Panc1 (cell line): Measurements from ENCODE around the gene TBC1D22A. TPM values are rescaled to one million over a fixed set of nuclear protein-coding genes. Genes with fewer than 3 reads are reported as not detected.
"Not testable (repeated sequence)": the region's sequence is repeated elsewhere in the genome, so short reads cannot be mapped to it uniquely, and the experiment has no call there.

Source experiments
- ATAC-seq: fragments of 200-7000 bp; cut with Tn5 transposase; 2 replicates; pipeline ENCODE4 v1.9.1; 2020; ENCODE audit warnings: mild to moderate bottlenecking, moderate library complexity
- BruUV-seq: library from RNA; stranded (reverse); fragments of 400-500 nt; replicated peaks from 2 replicates; lab custom pipeline; 2021; lab: Mats Ljungman, UMichigan
- CTCF ChIA-PET: fragments of 300-600 bp; sonication (Branson Sonifier 250); formaldehyde crosslinking; loops from one replicate; lab custom pipeline; 2022; ENCODE audit warnings: antibody characterized with exemption; lab: Charles Lee
- POLR2A ChIA-PET: fragments of 300-600 bp; sonication (Branson Sonifier 250); formaldehyde crosslinking; loops from one replicate; lab custom pipeline; 2022; ENCODE audit warnings: antibody characterized with exemption; lab: Charles Lee
- DNase-seq: peaks from one replicate; pipeline ENCODE4 v3.0.0-alpha.2; 2010; ENCODE audit warnings: low read depth, low spot score
- H3K27ac ChIP-seq: 2 replicates; pipeline ENCODE4 v1.5.1; 2011; ENCODE audit warnings: mild to moderate bottlenecking, low read length, inconsistent platforms
- H3K27me3 ChIP-seq: fragments of 200-500 bp; sonication (Bioruptor generic); 2 replicates; pipeline ENCODE4 v1.6.0; 2014; ENCODE audit warnings: low read length, inconsistent platforms; ENCODE audit not compliant: control insufficient read depth, insufficient read depth
- H3K36me3 ChIP-seq: fragments of 200-500 bp; sonication (Bioruptor generic); 2 replicates; pipeline ENCODE4 v1.5.1; 2014; ENCODE audit warnings: inconsistent platforms, mild to moderate bottlenecking, low read length, moderate library complexity; ENCODE audit not compliant: control insufficient read depth, insufficient read depth
- H3K4me1 ChIP-seq: 2 replicates; pipeline ENCODE4 v1.5.1; 2011; ENCODE audit warnings: inconsistent platforms, mild to moderate bottlenecking, low read length, moderate library complexity; ENCODE audit not compliant: control insufficient read depth, insufficient read depth
- H3K4me3 ChIP-seq, 2 experiments: 2 replicates each; pipeline ENCODE4 v1.5.1; 2011 to 2012; ENCODE audit warnings: low read depth in 2 of 2, low read length in 2 of 2, mild to moderate bottlenecking in 2 of 2, inconsistent platforms in 1 of 2, moderate library complexity in 1 of 2
- H3K9me3 ChIP-seq: fragments of 200-500 bp; sonication (Bioruptor generic); 2 replicates; pipeline ENCODE4 v1.5.1; 2014; ENCODE audit warnings: low read depth, mild to moderate bottlenecking, inconsistent platforms, low read length, moderate library complexity; ENCODE audit not compliant: control insufficient read depth, insufficient read depth
- CTCF ChIP-seq: fragments of 450-650 bp; IDR thresholded peaks from 2 replicates; pipeline ENCODE4 v1.5.1; 2017; ENCODE audit warnings: mild to moderate bottlenecking
- POLR2AphosphoS5 ChIP-seq: IDR thresholded peaks from 2 replicates; pipeline ENCODE4 v1.6.1; 2012; ENCODE audit warnings: mild to moderate bottlenecking, low read depth, low read length, moderate library complexity
- REST ChIP-seq, 2 experiments: IDR thresholded peaks; 2 replicates each; pipeline ENCODE4 v1.6.1; 2011 to 2012; ENCODE audit warnings: low read depth in 2 of 2, control low read depth in 1 of 2, low read length in 1 of 2, mild to moderate bottlenecking in 1 of 2, moderate library complexity in 1 of 2; ENCODE audit not compliant: insufficient read depth in 1 of 2
- SIN3A ChIP-seq: IDR thresholded peaks from 2 replicates; pipeline ENCODE4 v1.6.1; 2012; ENCODE audit warnings: low read depth, mild to moderate bottlenecking, low read length, moderate library complexity, borderline replicate concordance; ENCODE audit not compliant: insufficient read depth
- TCF7L2 ChIP-seq: IDR thresholded peaks from 2 replicates; pipeline ENCODE4 v1.6.1; 2011; ENCODE audit warnings: mild to moderate bottlenecking, low read depth, low read length, inconsistent platforms
- in situ Hi-C: cut with HindIII; loops from 2 replicates; pipeline ENCODE4 v1.10.0; 2016; ENCODE audit warnings: low sequenced_read_pairs, low pct_unique_long_range_greater_than_20kb
- intact Hi-C: fragments of 100-400 bp; cut with micrococcal nuclease; formaldehyde crosslinking; loops from one replicate; pipeline ENCODE4 v1.10.0; 2022; ENCODE audit not compliant: unreplicated experiment
- total RNA-seq: library from RNA; stranded (reverse); gene quantifications from one replicate; pipeline ENCODE4 v1.2.1, GENCODE V29; 2021; ENCODE audit not compliant: unreplicated experiment

The TBC1D22A gene
- total RNA-seq, 1 experiment from 2014 or later, result 28.7 TPM

- no peaks in the 10 kb centered on the region for H3K36me3 ChIP-seq
- H3K4me3 ChIP-seq, result no peak overlapping the region
- intact Hi-C loops (no loop called here), in situ Hi-C loops (no loop called here)
- ATAC-seq, result no peak
- TF ChIP-seq REST (IDR thresholded peaks at IDR 0.05; ENCODE audit: insufficient read depth in 1 of 2, low read depth in 2 of 2, low read length in 1 of 2) (no peak), CTCF (no peak), TCF7L2 (no peak), SIN3A (no peak), POLR2AphosphoS5 (no peak)
- no peaks in the 10 kb centered on the region for H3K27me3 ChIP-seq
- BruUV-seq, result no TSS peak
- no peaks in the 10 kb centered on the region for H3K9me3 ChIP-seq
- POLR2A ChIA-PET, result interaction anchor here (0.7 kb wide), 1 partner anchor 369 kb away, joined by 11 read pairs; no protein-coding TSS in a partner anchor
- CTCF ChIA-PET, result interaction anchor here (0.5 kb wide), 1 partner anchor 21 kb away, joined by 3 read pairs; no protein-coding TSS in a partner anchor
- peaks cover 30% of the 10 kb centered on the region for H3K4me1 ChIP-seq
- no peak for DNase-seq
- H3K27ac ChIP-seq, result no peak overlapping the region
These were observed 18.0 kb downstream of the TBC1D22A start for GRCh38 chr22:46780453-46780852.

GRCh38 chr22:46781291-46781690 is 18.8 kb downstream of the TBC1D22A start:
- no peaks in the 10 kb centered on the region for H3K36me3 ChIP-seq
- no peak overlapping the region for H3K27ac ChIP-seq
- no peaks in the 10 kb centered on the region for H3K27me3 ChIP-seq
- no peak for ATAC-seq
- CTCF ChIA-PET, result no interaction called here
- no peak overlapping the region for H3K4me3 ChIP-seq
- in situ Hi-C loops (no loop called here), intact Hi-C loops (no loop called here)
- H3K9me3 ChIP-seq, result no peaks in the 10 kb centered on the region
- TF ChIP-seq REST (IDR thresholded peaks at IDR 0.05; ENCODE audit: insufficient read depth in 1 of 2, low read depth in 2 of 2, low read length in 1 of 2) (no peak), SIN3A (no peak), POLR2AphosphoS5 (no peak), TCF7L2 (no peak), CTCF (no peak)
- peaks cover 21% of the 10 kb centered on the region for H3K4me1 ChIP-seq
- no TSS peak for BruUV-seq
- POLR2A ChIA-PET, result interaction anchor here (0.6 kb wide), 1 partner anchor 12 kb away, joined by 11 read pairs; no protein-coding TSS in a partner anchor
- DNase-seq, result no peak

- CTCF ChIA-PET, BruUV-seq, in situ Hi-C loops, ATAC-seq, POLR2A ChIA-PET, intact Hi-C loops, H3K36me3 ChIP-seq, H3K27me3 ChIP-seq, H3K27ac ChIP-seq, H3K4me3 ChIP-seq, H3K9me3 ChIP-seq, DNase-seq: not testable (repeated sequence)
- H3K4me1 ChIP-seq, result peaks cover 13% of the 10 kb centered on the region
These were observed 19.8 kb downstream of the TBC1D22A start for GRCh38 chr22:46782200-46782599.
